Esophagus muscularis mucosa (tissue), 4 donors: Measurements from ENCODE around the gene PCDH18.

Experiments
- CTCF ChIP-seq, 3 experiments: fragments of 200-600 bp in 2 of 3; fragments of 450-650 bp in 1 of 3; sonication (generic) in 2 of 3; IDR thresholded peaks; one replicate each; pipeline ENCODE4 v1.5.1; 2017 to 2019; ENCODE audit warnings: antibody characterized with exemption in 3 of 3, mild to moderate bottlenecking in 2 of 3, moderate library complexity in 1 of 3
- EP300 ChIP-seq: sonication (generic); formaldehyde crosslinking; IDR thresholded peaks from one replicate; pipeline ENCODE4 v1.6.1; 2017; ENCODE audit warnings: antibody characterized with exemption
- POLR2A ChIP-seq: fragments of 450-650 bp; IDR thresholded peaks from one replicate; pipeline ENCODE4 v1.6.1; 2017; ENCODE audit warnings: antibody characterized with exemption, moderate library complexity, mild to moderate bottlenecking, low read depth
- POLR2AphosphoS5 ChIP-seq, 2 donors: sonication (generic); formaldehyde crosslinking; IDR thresholded peaks; one replicate each; pipeline ENCODE4 v1.6.1; 2017; ENCODE audit warnings: antibody characterized with exemption in 2 of 2

- no peak for TF ChIP-seq CTCF (IDR thresholded peaks at IDR 0.05)
- TF ChIP-seq POLR2AphosphoS5 (IDR thresholded peaks at IDR 0.05), result no peak
- no peak for TF ChIP-seq POLR2A
- TF ChIP-seq EP300, result no peak
Measured at GRCh38 chr4:137536789-137537561, 4.7 kb upstream of the PCDH18 start.
